NCI-H2196 treated with DMSO at 0.1 percent for 48 hours (cell line): ENCODE measurements around the gene MAP3K6.
A peak's percentile ranks its signal among the peaks of the same experiment; 100 is the strongest.

ENCODE experiments used
- DNase-seq: peaks from one replicate; lab custom pipeline; 2025; ENCODE audit not compliant: unreplicated experiment; lab: John Stamatoyannopoulos, UW

MAP3K6 gene

DNA sequence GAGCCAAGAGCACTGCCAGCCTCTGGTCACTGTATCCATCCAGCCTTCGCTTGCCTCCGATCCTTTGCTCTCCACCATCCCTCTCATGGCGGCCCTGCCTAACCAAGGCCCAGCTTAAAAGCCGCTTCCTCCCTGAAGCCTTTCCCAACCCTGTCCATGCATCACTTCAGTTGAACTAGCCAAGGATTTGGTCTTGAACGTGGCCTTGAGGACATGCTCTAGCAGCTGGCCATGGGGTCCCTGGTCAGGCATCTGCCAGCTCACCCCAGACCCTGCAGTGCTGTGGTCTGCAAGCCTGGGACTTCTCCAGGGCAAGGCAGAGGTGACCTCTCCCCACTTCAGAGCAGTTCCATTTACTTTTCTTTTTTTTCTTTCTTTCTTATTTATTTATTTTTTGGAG, 30.0 kb downstream of the MAP3K6 start:
- no peak for DNase-seq

DNA sequence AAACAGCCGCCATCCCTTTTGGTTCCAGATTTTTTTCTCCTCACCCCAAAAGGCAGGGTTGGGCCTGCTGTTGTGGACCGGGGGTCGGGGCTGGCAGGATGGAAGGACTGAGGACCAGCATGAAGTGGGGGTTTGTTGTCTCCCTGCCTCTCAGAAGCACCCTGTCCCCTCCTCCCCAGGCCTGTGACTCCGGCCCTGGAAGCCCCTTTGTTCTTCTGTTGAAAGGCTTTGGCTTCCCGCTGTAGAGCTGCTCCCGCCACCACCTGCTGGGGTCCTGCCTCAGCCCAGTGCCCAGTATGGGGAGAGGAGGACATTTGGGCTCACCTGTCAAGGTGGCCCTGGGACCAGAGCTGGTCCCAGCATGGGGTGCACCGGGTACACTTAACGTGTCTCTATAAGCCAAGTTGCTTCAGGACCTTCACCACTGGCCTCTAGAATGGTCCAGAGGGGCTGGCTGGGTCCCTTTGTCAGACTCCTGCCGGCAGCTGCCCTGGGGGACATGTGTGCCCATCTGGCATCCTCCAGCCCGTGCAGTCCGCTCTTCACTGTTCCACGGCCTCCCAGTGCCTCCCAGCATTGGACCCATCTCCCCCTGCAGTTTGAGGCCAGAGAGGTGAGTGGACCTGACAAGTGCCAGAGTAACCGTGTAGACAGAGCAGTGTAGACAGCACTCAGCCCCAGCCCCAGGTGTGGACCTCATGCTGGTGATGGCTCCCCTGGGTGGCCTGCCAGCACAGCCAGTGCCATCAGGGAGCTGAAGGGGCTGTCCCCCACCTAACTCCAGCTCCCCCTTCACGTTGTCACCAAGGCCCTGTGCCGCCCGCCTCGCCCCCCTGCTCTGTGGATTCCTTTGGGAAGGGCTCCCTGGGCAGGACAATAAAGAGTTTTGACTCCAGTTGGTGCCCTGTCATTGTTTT, 31.0 kb downstream of the MAP3K6 start:
- no peak for DNase-seq

DNA sequence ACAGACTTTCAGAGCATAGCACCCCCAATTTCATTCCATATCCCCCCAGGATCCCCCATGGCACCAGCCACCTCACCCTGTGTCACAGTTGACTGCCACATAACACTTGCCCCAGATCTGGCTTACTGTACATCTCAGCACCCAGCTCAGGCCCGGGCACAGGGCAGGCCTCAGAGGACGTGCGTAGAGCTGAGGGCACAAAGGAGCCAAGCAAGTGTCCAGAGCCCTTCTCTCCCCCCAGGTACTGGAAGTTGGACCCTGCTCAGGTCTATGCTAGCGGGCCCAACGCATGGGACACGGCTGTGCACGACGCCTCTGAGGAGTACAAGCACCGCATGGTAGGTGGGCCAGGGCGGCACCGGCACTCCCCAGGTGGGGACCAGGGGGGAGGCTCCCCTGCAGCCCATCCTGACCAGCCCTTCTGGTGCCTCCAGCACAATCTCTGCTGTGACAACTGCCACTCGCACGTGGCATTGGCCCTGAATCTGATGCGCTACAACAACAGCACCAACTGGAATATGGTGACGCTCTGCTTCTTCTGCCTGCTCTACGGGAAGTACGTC, 33.0 kb downstream of the MAP3K6 start:
- DNase-seq = no peak

DNA sequence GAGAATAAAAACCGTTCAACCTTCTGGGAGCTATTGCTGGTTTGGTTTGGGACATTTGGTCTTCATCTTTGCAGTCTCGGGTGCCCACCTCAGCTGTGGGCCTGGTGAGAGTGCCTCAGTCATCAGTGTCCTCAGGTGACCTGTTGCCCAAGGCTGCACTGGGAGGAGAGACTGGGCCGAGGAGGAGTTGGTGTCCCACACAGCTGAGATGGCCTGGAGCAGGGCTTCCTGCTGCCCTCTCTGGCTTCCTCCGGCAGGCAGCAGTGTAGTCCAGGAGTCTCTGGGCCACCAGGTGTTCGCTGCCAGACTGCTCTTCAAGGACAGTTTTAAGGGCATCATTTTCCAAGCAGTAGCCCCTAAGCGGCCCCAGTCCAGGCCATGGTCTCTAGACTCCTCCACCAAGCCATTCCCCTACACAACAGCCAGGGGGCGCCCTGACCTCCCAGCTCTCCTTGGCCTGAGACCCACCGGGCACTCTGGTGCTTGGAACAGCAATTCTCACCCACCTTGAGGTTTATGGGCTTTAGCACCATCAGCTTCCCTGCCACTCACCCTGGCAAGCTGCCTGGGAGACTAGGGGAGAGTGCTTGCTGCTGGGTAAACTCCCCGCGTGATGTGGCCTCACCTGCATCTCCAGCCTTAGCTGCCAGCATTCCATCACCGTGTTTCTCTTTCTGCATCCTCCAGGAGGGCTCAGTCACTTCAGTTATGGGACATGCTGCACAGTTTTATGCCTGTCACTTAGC, 34.1 kb downstream of the MAP3K6 start:
- DNase-seq = peak; percentile 46

DNA sequence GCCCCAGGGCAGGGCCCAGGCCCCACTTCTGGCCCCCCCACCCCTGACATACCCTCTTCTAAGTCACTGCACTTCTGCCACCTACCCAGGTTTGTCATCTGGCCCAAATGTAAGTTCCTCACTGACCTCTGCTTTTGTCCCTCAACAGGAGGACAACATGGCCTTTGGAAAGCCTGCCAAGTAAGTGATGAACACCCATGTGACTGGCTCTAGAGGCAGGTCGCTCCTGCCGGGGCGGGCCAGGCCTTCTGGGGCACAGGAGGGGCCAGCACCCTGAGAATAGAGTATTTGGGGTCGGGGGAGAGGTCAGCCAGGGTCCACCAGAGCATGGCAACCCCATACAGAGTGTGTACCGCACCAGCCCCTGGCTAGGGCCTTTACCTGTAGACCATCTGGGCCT, 34.8 kb downstream of the MAP3K6 start:
- DNase-seq = no peak

DNA sequence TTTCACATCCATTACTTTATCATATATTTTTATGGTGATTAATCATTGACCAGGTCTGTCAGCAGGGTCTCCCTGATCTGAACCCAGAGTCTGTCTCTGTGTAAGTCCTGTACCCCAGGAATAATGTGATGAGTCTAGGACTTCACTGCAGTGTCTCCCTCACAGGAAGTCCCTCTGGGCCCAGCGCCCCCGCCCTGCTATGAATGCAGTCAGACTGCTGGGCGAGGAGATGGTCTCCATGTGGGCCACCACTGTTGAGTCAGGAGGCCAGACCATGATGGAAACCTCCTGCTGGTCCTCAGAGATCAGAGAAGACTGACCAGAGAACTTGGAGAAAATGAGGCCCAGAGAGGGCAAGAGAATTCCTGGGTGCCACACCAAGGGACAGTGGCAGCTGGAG, 35.3 kb downstream of the MAP3K6 start:
- DNase-seq = no peak

DNA sequence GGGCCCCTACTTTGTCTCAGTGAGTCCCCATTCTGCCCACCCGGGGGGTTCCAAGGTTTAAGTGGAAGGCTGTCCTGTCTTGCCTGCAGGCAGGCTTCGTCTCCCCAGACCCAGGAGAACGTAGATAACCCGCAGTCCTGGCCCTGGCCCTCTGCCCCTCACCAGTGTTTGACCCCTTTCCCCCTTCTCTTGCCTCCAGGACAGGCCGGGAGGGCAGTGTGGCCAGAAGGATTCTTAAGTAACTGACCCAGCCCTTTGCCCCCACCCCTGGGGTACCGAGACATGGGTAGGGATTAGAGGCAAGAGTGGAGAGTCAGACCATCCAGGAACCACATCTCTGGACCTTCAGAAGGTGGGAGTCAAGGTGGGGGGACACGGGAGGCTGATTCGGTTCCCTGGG, 36.0 kb downstream of the MAP3K6 start:
- no peak for DNase-seq

DNA sequence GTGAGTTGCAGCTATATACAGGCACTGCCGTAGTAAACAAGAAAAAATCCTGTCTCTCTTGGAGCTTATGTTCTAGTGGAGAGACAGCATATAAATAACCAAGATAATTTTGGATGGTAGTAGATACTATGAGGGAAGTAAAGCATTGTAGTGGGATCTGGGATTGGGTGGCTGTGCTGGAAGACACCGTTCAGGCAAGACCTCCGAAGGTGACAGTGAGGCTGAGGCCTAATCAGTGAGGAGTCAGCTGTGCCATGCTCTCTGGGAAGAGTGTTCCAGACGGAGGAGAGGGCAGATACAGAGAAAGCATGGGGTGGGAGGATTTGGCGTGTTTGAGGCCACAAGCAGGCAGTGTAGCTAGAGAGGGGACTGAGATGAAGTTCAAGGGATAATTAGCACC, 38.8 kb downstream of the MAP3K6 start:
- DNase-seq = no peak

DNA sequence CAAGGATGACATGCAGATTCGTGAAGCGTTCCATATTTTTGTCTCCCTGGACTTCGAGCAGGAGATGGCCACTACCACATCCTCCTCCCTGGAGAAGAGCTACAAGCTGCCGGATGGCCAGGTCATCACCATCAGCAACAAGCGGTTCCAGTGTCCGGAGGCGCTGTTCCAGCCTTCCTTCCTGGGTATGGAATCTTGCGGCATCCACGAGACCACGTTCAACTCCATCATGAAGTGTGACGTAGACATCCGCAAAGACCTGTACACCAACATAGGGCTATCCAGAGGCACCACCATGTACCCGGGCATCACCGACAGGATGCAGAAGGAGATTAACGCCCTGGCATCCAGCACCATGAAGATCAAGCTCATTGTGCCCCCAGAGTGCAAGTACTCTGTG, 41.5 kb downstream of the MAP3K6 start:
- no peak for DNase-seq

DNA sequence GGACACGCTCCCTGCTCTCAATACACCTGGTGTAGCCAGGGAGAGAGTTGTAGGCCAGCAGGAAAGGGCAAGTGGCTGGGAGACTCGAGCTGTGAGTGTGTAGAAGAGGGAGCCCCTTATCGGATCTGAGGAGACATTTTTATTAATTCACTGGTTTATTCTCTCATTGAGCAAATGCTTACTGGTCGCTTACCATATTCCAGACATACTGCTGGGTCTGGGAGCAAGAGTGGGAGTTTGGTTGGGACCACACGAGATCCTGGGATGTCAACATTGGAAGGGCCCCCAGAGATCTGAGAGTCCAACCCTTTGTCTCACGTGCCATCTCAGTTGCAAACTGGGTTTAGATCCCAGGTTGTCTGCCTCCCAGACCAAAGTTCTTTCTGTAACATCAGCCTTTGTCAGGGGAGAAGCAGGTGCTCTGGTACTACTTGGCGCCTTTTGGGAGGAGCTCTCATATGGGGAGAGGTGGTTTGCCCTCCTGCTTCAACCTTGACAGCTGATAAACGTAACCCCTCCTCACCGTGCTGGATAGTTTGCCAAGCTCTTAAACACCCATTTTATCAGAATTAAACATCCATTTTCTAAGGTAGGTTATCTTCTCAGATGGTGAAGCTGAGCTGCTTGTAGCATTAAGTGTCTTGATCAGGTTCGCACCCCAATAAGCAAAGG, 44.1 kb downstream of the MAP3K6 start:
- no peak for DNase-seq

DNA sequence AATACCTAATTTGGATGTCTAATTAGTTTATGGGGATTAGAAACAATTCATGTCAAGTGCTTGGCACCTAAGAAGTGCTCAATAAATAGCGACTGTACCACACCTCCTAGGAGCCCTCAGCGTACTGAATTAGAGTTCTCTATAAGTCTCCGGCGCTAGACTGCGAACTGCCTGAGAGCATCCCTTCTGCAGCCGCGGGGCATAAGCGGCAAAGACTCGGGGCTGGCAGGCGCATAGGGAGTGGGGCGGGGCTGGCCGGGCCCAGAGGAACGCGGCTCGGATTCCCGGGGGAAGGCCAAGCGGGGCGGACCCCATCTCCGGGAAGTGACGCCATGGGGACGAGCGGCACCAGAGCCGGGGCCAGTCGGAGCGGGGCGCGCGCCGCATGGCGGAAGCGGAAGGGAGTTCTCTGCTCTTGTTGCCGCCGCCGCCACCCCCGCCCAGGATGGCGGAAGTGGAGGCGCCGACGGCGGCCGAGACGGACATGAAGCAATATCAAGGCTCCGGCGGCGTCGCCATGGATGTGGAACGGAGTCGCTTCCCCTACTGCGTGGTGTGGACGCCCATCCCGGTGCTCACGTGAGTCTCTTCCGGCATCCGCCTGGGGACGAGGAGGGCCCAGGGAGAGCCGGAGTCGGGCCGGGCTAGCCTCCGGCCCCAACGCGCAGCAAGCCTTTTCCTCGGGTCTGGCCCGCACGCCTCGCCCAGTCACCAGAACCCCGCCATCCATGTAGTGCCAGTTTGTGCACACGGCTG, 44.8 kb downstream of the MAP3K6 start, which contains the start of gene TMEM222:
TMEM222 (plus strand) TSS at position 351 of the 756 bp plus-strand sequence; CDS start at position 386, 35 bp downstream.
- DNase-seq = peak; percentile 96

DNA sequence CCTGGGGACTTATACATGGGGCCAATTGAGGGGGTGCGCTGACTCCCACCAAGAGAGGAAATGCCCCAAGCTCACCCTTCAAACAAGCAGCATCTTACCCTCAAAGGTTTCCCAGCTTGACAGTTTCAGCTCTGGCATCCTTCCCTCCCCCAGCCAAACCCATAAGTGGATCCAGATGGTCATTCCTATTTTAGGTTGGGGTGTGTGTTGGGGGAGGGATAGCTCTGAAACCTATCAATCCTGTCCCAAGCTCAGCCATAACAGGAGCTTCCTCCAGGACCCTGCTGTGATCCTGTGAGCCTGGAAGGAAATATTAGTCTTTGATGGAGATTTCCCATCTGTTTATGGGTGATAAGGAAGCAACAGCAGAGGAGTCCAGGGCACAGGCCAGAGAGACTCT, 48.2 kb downstream of the MAP3K6 start:
- no peak for DNase-seq

DNA sequence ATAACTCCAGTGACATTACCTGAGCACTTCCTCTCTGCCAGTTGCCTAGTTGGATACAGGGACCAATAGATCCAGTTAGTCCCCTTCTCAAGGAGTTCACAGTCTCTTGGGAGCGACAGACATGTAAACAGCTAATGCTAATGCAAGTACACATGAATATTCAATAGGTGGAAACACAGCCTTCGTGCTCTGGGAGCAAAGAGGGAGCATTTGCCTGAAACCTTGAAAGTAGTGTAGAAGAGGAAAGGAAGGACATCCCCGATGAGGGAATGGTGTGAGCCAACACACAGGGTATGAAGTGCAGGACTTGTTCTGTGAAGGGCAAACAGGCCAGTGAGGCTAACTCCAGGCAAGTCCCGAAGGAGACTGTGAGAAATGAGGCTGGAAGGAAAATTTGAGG, 48.6 kb downstream of the MAP3K6 start:
- no peak for DNase-seq

DNA sequence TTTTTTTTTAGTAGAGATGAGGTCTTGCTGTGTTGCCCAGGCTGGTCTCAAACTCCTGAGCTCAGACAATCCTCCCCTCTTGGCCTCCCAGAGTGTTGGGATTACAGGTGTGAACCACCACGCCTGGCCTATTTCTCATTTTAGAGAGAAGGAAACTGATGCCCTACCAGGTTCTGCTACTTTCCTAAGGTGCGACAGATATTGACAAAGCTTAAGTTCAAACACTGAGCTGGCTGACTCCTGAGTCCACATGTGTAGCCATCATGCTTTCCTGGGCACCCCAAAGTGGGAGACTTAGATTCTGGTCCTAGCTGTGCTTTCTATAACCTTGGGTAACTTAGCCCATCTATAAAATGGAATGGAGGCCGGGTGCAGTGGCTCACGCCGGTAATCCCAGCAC, 49.9 kb downstream of the MAP3K6 start:
- DNase-seq = no peak

DNA sequence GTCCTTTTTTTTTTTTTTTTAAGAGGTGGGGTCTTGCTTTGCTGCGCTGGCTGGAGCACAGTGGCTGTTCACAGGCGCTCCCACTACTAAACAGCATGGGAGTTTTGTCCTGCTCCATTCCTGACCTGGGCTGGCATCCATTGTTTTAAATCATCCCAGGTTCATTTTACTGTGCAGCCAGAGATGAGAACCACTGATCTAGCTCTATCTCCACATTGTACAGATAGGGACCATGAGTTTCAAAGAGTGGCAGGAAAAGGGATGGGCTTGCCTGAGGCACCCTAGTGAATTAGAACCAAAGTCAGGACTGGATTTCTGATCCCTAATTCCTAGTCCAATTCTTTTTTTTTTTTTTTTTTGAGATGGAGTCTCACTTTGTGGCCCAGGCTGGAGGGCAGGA, 52.0 kb downstream of the MAP3K6 start:
- DNase-seq = no peak

DNA sequence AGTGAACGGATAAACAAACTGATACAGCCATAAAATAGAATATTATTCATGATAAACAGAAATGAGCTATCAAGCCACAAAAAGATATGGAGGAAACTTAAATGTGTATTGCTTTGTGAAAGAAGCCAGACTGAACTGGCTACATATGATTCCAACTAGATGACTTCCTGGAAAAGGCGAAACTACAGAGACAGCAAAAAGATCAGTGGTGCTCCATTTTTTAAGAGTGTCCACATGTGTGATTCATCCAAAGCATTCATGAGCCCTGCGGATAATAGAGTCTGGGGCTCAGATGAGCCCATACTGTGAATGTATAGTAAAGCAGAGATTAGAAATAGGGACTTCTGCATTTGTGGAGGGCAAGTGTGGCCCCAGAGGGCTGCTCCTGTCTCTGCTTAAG, 52.6 kb downstream of the MAP3K6 start:
- DNase-seq = no peak

DNA sequence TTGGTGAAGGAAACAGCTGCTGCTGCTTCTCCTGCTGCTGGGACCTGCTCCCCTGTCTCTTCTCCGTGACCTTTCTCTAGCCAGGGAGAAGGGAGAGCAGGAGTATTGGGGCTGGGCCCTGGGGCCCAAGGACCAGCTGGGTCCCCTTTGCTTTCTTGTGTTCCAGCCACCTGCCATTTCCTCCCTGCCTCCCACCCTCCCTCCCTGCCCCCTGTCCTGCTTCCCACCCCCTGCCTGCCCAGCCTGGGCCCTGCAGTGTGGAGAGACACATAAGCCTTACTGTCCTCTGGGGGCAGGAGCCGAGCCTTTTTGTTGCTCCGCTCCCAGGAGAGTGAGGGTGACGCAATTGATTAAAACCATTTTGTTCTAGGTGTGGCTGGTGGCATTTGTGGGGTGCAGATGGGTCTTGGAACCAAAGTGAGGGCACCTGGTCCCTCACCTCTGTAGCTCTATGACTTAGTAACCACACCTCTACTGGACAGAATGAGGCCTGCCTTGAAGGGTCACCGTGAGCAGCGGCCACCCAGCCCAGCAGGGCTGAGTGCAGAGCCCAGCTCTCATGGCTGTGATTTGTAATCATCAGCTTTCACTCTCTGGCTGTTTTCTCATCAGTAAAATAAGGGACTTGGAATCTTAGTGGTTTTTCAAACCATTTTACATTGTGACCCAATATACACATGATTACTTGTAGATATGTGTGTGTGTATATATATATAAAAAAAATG, 58.7 kb downstream of the MAP3K6 start:
- DNase-seq = no peak

DNA sequence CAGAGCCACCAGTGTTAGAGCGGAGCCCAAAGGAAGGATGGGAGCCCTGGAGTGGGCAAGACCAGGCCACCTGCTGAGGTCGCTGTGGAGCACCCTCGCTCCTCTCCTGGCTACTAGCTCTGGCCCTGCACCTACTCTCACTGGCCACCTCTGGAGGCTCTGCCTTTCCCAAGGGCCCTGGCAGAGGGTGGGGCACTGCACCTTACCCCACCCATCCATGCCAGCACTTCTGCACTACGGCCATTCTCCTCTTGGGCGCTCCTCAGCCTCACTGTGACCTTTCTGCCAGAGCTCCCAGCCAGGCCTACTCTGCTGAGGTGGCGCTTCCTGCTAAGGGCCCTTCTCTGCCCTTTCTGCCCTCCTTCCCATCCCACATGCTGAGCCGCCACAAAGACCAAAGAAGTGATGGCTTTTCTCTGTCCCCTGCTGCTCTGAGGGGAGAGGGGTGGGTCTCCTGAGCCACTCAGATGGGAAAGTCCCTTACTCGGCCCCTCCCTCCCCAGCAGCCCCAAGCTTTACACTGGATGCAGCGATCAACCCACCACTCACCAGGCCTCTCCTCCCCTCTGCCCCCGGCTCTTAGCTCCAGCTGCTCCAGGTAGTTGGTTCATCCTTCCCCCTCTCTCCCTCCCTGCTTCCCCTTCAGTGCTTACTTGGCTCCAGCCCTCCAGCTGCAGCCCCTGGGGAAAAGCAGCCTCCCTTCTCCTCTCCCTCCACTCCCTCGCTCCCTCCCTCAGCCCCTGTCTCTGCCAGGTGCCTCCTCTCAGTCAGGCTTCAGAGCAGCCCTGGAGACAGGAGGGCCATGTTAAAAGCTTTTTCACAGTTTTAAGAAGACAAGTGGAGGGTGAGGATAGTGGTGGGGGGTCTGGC, 59.6 kb downstream of the MAP3K6 start:
- DNase-seq = no peak

DNA sequence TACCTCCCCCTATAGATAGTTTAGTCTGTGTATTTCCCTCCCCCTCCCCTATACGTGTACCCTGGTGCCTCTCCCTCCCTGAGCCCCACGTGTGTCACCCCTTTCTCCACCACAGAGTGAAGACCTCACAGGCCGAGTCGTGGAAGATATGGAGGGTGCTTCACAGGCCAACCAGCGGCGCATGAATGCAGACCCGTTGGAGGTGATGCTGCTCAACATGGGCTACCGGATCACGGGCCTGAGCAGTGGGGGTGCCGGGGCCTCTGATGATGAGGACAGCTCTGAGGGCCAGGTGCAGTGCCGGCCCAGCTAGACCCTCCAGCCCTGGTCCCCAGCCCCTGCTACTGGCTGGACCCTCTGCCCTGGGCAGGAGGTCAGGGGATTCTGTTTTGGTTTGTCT, 60.7 kb downstream of the MAP3K6 start:
- no peak for DNase-seq
